GM18526 (cell line): Measurements from ENCODE around the gene ANKRD13B.

Experiments used
- POLR2A ChIP-seq: IDR thresholded peaks from 3 replicates; pipeline ENCODE4 v1.6.1; 2011; ENCODE audit not compliant: insufficient read length; ENCODE audit errors: extremely low read depth

Gene ANKRD13B

DNA sequence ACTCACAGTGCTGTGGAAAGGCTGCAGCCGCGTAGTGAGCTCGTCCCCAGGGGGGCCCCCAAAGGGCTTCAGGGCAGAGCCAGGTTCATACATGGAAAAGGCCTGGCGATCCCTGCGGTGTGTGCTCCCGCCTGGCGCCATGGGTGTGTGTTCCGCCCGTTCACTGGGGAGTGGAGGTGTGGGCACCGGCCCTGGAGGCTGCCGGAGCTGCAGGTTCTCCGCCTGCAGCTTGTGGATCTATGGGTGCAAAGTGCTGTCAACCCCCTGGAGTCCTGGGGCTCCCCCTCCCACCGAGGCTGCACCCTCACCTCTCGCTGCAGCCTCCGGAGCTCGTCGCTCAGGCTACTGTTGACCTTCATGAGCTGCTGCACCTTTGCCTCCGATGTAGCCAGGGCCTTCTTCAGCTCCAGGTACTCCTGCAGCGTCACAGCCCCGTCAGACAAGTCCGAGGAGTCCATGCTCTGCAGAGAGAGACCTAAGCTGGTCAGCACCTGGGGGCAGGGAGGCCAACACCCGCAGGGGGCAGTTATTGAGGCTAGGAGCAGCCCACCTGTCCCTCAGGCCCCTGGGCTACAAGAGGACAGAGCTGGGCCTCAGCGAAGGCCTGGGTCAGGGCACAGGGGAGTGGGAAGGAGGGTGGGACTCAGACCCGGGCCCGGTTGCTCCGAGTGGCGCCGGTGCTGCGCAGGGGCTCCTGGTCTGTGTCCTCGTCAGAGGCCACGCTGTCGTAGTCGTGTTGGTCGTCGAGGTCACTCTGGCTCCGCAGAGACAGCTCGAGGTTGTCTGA is 16.5 kb upstream of the ANKRD13B start:
- TF ChIP-seq POLR2A = no peak

DNA sequence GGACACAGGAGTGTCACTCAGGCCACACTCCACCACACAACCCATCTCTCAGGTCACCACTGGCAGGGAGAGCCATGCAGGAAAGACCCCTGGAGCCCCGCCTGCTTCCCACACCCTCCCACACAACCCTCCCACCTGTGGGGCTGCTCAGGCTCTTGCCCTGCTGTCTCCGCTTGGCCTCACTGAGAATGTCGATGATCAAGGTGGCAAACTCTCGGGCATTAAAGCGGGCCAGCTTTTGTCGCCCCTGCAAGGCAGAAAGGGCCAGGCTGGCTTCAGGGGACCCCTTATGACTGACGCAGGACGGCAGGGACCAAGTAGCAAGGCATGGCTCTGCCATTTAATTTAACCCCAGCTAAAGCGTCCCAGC is 15.9 kb upstream of the ANKRD13B start:
- TF ChIP-seq POLR2A = no peak

- TF ChIP-seq POLR2A = no peak
Measured at GRCh38 chr17:29577385-29578211, 15.3 kb upstream of the ANKRD13B start.

DNA sequence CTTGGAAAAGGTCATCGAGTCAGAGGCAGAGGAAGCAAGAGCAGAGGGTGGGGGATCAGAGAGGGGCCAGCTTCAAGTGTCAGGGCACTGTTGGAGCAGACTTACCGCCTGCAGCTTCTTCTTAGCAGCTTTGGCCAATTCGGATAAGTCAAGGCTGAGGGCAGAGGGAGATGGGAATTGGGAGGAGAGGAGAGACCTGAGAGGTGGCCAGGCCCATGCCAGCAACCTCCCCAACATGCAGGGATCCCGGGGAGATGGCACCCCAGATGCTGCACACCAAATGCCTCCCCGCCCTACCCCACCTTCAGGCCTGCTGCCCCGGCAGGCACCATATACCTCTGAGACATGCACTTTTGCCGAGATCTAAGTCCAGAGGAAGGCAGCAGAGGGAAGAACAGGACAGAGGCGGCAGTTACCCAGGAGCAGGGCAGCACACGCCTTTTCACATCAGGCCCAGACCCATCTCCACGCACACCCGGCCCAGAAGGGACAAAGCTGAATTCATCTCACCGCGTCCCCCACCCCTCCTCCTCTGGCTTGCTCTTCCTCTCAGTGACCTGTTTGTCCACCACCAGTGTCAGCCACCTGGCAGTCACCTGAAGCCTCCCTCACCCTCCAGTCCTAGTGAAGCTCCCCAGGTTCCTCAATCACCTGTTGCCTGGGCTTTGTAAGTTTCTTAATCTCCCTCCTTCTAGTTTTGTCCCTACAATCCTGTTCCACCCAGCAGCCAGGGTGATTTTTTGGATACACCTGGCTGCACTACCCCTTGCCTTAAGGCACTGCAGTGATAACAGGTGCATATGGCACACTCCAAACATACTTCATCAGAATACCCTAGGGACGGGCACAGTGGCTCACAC is 14.1 kb upstream of the ANKRD13B start:
- no peak for TF ChIP-seq POLR2A

GRCh38 chr17:29579866-29580771 is 12.8 kb upstream of the ANKRD13B start:
- TF ChIP-seq POLR2A = no peak

DNA sequence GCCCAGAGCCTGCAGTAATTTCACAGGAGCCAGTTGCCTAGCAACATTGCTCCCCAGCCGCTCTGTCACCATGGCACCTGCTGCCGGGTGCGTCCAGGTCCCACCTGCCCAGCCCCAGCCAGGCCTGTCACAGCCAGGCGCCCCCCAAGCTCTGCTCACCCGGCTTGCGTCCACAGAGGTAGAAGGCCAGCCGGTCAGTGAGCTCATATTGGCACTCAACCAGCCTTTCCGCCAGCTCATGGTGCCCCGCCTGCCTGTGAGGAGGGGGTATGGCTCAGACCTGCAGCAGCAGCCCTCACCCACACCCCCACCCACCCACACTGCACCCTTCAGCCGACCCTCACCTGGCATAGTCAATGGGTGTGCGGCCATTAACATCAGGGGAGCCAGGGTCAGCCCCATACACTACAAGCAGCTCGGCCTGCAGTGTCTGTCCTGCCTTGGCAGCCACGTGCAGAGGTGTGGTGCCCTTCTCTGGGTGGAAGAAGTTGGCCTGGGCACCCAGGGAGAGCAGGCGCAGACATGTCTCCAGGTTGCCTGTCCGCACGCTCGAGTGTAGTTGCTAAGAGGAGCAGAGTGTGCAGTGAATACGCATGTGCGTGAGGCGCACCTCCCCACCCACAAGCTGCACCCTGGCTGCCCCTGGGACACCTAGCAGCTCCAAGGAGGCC is 11.2 kb upstream of the ANKRD13B start:
- TF ChIP-seq POLR2A = no peak

- TF ChIP-seq POLR2A = no peak
Measured at GRCh38 chr17:29582254-29582765, 10.6 kb upstream of the ANKRD13B start.

DNA sequence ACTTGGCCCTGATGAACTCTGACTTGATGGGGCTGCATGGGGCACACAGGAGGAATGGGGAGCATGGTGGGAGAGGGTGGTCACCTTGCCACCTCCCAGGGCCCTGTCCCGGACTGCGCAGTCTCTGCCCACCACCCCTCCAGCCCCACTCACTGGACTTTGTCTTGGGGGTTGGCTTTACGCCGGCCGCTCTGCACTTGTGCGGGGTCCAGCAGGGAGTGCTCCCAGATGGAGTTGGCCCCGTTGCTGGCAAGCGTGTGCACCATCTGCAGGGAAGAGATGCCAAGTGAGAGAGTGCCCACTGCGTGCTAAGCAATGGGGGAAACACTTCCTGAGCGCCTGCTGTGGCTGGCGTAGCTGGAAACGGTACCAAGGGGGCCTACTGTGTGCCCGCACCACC is 10.2 kb upstream of the ANKRD13B start:
- no peak for TF ChIP-seq POLR2A

GRCh38 chr17:29583324-29584248 is 9.3 kb upstream of the ANKRD13B start:
- TF ChIP-seq POLR2A = no peak

- TF ChIP-seq POLR2A = no peak
Measured at GRCh38 chr17:29584452-29585079, 8.4 kb upstream of the ANKRD13B start.

DNA sequence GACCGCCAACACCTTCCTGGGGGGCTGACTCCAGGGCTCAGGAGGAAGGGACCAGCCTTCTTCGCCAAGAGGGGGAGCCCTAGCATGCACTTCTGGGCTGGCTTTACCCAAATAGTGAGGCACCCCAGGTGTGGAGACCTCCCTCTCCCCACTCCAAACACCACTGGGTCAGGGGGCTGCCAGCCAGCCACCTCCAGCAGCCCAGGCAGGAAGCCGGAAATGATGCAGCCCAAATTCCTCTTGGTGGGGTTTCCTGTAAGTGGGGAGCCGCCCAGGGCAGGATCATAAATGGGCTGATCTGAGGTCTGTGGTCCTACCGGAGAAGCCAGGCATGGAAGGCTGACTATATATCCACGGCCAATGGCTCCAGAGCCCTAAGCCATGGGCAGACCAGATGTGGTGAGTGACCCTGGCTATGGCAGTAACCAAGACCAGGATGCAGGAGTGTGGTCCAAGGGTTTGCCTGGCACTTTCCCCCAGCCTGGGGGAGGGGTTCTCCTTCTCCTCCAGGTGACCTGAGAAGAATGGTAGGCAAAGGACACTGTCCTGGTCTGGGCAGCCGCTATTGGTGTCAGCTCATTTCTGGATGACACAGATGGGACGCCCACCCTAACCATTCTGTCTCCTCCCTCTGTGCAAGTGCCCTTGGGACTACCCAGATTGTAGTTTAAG is 7.7 kb upstream of the ANKRD13B start:
- TF ChIP-seq POLR2A = no peak
